Stimulated activated CD8-positive, alpha-beta memory T cell treated with anti-CD3 and anti-CD28 coated beads, Interleukin-7, amount 100 ng/mL, for 48 hours (primary cell): Measurements from ENCODE around the gene APBB2.

Source experiments
- DNase-seq, 2 donors: peaks; one replicate each; pipeline ENCODE4 v3.0.0-alpha.2; 2020; ENCODE audit warnings: low read depth in 1 of 2; ENCODE audit errors: extremely low read depth in 1 of 2

APBB2 gene

DNA sequence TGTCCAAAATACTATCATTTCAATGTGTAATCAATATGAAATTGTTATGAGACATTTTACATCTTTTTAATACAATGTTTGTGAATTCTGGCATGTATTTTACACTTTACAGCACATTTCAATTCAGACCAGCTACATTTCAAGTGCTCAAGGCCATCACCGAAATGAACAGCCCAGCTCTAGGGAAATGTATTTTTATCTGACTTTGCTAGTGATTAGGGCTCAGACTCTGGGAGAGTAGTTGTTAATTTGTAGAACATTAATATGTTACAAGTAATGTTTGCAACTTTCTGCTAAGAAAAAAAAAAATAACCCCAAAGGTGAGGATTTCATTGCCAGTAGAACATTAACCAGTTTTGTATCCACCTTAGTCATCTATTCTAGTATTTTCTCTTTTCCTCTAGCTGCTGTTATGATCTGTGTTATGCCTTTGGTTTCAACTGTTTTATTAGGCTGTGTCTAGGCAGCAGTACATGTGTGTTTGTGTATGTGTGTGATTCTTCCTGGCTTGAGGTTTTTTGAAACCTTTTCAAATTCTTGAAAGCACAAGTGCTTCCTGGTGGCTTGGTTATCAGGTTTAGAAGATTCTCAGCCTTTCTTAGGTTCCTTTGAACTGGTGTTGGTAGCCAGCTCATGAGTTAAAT, 338.7 kb downstream of the APBB2 start:
- DNase-seq: no peak

DNA sequence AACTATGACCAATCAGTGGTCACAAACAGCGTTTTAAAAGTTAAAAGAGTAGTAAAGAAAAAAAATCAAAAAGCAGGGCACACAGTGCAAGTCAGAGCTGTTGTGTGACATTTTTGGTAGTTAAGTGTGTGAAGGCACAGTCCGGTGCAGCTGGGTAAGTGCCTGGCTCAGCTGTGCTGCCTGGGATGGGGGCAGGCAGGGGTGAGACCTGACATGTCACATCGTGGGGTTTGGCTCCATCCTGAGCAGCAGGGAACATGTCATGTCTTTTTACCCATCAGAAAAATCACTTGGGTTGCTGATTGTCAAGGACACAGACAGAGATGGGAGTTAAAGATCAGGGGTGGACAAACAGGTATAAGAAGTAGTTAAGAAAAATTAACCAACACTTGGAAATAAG, 339.4 kb downstream of the APBB2 start:
- no peak for DNase-seq

DNA sequence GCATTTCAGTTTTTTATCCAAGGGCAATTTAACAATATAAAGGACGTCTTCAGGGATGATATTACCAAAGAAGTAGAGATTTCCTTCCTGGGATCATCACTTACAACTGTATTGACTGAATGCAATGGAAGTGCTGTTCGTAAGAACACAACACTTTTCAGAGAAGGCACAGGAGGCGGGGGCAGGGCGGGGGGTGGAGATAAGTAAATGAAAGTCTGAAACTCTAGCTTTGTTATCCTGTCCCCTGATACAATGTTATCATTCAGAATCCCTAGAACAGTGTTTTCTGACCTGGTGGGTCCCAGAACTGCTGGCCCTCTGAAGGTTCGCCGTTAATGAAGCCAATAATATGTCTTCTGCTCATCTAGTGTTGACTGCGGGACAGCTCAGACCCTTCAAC, 340.0 kb downstream of the APBB2 start:
- no peak for DNase-seq

DNA sequence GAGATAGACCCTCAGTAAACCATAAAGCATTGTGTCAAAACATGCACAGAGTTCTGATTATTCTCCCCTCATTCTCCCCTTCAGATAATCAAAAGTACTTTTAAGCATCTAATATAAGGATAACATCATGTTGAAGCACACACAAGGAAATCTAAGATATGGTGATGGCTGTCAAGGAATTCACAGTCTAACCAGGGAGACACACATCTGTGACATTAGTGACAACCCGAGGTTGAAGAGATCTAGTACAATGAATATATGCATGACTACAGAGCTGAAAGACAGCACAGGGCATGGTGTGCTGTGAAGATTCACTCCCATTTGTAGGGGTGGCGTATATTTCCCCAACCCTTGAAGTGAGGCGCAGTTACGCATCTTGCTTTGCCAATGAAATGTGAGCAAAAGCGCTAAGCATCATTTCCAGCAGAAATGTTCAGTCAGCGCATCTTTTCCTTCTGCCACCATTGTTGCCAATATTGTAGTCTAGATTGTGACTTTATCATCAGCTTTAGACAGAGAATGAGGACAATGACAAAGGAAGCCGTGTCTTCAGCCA, 342.6 kb downstream of the APBB2 start:
- no peak for DNase-seq

DNA sequence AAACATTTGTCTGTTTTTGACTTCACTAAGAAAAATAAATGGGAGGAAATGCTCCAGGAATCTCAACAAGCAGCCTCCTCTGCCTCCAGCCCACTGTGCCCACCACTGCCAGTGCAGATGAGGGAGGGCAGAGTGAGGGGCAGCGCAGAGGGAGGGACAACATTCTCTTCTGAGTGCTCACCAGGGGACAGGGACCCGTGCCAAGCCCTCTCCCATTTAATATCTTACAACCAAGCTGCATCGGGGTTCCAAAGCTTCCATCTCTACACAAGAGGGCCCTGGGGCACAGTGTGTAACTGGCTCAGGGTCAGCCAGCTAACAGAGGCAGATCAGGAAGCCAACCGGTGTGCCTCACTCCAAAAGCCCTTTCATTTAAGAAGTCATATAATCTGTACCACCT, 344.2 kb downstream of the APBB2 start:
- DNase-seq: no peak

DNA sequence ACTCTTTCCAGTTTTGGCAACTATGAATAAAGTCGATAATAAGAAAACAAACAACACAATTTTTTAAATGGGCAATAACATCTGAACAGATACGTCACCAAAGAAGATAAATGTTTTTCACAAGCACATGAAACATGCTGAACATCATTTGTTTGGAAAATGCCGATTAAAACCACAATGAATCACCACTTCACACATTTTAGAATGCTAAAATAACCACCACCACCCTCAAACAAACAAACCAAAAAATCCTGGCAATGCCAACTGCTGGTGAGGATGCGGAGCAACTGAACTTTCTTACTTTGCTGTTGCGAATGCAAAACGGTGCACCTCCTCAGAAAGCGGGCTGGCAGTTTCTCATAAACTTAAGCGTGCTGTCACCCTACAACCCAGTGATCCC, 348.6 kb downstream of the APBB2 start:
- DNase-seq: no peak

DNA sequence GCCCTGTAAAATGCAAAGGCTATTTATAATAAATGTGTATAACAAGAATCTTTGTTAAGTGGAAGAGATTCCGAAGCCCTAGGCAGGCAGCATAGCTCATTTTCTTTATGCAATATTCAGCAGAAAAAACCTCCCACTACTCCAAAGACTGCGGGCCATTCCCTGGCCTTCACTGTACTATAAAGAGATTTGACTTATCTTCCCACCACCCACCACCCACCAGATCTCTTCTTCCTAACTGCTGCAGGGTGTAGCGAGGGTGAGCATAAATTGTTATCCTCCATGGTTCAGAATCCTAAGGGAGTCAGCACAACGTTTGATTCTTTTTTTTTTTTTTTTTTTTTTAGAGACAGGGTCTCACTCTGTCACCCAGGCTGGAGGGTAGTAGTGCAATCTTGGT, 349.8 kb downstream of the APBB2 start:
- no peak for DNase-seq

DNA sequence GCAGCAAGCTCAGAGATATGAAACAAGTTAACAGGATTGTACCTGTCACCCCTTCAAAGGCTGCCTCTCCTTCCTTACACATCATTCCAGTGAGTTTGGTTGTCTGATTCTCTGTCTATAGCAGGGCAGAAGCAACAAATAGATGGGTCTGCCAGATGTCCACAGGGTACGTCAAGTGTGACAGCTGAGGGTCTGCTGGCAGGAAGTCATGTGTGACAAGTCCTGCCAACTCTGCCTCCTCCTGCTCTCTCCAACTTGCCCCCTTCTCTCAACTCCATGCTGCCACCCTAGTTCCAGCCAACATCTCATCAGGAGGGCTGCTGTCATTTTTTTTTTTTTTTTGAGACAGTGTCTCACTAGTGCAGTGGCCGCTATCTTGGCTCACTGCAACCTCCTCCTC, 355.4 kb downstream of the APBB2 start:
- DNase-seq: no peak

DNA sequence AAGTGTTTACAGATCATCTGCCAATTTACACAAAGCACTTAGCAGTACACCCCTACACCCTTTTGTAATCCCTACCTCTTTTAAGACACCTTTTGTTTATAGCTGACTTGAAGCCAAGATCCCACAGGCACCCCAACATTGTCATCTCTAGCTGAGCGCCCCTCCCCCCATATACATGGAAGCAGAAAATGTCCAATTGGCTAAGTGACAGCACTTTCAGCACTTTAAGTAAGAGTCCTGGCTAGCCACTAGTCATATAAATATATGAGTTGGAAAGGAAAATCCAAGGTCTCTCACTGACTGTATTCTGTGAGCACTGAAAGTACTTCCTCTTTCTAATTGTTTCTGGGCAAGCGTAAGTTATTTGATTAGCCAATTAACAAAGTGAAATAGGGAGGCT, 356.4 kb downstream of the APBB2 start:
- no peak for DNase-seq

DNA sequence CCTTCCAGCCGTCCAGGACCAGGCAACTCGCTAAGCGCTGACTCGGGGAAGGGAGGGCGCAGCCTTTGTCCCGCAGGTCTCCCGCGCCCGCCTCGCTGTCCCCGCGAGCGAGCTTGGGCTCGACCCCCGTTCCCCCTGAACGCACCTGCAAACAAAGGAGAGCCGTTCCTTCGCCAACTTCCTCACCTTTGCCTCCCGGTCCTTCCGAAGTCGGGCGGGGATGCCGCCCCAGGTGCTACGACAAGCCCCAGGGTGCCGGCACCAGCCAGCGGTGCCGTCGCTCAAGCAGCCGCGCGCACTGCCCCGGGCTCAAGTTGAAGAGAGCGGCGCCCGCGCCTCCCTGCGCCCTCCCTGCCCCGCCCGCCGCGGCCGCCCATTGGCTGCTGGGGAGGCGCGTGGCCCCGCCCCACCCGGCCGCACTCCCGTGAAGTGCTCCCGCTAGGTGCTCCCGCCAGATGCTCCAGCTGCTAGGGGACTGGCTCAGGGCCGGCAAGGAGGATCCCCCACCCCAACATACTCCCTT, 357.4 kb downstream of the APBB2 start:
- DNase-seq: peak; percentile 29 to 39

DNA sequence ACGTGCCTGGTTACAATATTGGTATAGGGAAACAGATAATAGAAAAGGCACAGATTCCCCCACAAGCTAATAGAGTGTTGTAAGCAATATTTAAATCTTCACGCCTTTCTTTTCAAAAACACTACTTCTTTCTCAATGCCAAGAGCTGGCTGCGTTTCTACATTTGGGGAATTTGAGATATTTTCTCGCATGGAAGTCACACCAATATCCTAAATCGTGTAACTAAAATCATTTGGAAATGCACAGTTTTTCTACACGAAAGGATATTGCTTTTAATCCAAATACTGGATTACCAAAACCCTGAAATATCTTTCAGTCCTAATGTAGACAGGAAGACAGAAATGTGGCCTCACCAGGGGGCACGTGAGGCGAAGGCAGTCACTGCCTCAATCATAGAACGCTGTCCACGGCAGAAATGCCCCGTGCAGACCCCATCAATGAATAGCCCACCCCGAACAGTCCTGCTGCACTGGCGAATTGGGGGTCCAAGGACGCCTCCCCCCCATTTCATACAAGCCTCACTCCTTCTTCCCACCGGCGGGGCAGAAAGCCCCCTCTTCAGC, 358.0 kb downstream of the APBB2 start:
- no peak for DNase-seq

DNA sequence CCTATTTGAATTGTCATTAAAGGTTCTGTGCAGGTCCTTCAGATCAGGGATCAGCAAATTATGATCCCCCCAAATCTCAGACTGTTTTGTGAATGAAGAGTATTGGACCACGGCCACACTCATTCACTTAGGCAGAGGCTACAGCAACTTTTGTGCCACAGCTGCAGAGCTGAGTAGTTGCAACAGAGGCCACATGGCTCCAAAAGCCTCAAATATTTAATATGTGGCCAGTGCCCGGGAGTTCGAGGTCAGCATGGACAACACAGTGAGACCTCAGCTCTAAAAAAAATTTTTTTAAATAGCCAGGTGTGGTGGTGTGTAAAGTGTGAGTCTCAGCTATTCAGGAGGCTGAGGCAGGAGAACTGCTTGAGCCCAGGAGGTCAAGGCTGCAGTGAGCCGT, 363.8 kb downstream of the APBB2 start:
- no peak for DNase-seq

DNA sequence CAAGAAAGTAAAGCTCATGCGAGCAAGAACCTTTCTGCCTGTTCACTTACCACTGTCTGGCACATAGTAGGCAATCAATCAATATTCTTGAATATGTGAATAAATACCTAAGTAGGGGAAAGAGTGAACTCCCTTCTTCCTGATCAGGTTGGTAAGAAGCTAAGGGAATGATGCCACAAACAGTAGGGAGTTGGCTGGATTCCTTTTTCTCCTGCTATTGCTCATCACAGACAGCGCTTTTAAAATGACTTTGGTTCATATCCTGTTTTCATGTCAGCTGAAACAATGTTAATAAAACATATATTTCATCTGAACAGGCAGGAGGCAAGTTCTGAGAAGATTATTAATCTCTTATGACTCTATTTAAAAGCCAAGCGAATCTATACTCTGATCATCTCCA, 365.4 kb downstream of the APBB2 start:
- DNase-seq: no peak

DNA sequence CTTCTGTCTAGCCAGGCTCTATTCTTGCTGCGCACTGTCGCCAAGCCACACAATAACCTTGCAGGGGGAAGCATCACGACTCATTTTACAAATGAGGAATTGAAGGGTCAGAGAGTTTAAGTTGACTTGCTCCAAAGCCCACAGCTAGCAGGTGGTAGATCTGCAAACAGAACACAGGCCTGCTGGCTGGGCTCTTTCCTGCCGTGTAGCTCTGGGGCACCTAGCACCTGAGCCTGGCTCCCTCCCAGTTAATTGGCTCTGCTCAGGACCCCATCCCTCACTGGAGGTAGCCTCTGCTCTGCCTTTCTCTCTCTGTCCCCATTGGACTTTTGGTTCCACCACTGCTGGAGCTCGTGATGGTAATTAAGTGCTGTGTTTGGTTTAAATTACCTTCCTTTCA, 366.1 kb downstream of the APBB2 start:
- DNase-seq: no peak

DNA sequence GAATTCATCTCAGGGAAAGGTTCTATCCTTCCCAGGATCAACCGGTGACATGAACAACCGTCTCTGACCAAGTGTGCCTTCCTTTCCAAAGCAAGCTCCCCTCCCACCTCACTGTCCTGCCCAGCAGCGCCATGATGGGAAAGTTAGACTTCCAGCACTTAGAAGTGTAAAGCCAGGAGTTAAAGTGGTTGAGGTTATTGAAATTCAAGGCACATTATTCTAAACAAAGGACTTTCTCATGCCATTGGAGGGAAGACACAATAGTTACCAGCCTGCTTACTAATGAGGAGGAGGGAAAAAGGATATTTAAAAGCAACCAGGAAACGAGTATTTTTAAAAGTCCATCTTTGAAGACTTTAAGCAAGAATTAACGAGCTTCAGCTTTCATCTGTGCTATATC, 367.8 kb downstream of the APBB2 start:
- no peak for DNase-seq

DNA sequence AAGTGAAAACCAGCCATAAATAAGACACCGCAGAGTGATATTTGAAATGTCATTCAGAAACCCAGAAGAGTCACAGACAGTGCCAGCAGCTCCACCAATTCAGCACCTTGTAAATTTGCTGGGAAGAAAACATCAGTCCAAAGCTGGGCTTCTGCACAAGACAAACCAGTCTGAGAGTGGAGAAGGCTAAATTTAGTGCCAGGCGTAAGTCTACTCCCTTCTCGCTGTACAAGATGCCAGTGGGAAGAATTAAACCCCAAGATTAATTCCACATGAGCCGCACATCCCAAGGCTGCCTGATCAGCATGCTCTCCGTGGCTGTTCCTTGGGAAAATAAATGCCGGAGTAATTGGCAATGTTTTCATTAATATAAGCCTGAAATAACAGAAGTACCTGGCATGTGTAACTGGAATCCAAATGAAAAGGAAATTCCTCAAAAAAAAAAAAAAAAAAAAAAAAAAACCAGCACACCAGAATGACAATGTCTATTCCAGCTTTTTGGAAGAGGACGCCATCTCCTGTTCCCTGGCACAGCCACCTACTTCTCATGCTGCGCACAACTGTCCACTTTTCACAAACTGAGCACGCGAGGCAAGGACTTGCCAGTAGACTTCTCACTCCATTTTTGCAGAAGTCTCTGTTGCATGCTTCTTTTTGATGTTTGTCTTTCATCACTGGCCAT, 369.0 kb downstream of the APBB2 start:
- DNase-seq: no peak

DNA sequence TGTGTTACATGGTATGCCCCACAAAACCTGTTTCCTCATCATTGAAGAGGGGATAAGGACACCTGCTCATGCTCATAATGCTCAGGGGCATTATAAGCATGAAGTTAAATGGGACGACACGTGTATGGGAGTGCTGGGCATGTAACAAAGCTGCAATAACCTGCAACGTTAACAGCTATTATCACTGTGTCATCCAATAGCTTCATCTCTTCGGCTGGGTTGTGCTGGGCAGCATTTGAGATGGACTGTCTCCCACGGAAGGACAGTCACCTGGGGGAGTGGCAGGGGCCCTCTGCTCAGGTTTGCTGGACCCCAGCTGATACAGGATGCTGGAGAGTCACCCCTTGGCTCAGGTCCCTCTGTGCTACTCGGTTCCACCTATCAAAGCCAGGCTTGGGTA, 370.1 kb downstream of the APBB2 start:
- DNase-seq: no peak

DNA sequence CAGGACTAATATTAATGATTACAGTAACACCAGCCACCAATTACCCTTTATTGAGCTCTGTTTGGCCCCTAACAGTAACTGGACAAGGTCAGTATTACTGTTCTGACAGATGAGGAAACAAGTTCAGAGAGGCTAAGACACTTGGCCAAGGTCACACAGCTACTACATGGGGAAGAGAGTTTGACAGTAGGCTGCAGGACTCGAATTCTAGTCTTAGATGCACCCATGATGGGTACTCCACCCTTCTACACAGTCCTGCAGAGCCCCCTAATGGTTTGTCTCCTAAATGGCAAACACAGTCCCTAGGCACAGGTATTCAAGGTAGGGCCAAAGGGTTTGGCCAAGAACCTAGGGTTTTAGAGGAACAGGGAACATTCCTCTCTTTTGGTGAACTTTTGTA, 370.6 kb downstream of the APBB2 start:
- DNase-seq: no peak

DNA sequence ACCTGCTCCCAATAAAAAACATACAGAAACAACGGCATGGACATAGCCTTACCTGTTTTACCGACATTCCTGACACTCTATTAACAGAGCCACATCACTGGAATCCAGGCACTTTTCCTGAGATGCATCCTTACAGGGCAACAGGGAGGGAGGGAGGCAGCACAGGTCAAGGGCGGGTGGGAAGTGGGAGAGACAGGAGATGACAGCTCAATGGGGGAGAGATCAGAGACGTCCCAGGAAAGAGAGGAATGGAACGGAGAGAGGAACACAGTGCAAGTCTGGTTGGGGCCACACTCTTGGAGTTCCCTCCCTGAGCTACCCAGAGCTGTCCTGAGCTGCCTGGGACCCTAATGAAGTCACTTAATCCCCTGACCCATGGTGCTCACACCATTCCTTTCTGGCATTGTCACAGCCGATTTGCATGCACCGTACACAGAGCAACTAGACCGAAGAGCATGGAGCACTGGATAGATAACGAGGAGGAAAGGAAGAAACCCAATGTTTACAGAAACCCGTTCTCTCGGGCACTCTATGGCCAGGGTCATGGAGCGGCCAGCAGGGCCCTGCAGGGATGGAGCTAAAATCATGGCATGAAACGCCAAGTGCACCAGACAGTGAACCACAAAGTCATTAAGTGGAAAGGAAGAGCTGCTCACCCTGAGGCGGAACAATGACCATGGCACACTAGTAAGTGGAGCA, 371.5 kb downstream of the APBB2 start:
- no peak for DNase-seq

DNA sequence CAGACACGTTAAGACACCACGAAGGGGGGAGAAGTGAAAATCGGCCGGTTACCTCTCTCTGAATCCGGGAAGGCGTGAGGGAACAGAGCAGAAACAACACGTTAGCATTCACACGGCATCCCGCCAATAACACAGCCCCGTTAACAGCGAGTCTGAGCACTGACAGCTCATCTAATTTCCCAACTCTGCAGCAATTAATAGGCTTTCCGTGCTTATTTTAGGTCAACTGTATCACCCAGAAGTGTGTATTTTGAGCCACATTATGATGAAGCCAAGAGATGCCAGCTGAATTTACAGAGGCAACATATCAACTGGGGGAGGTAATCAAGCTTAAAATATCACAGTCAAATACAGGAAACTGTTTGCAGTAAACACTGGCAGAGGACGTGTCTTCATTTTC, 372.0 kb downstream of the APBB2 start:
- DNase-seq: no peak

DNA sequence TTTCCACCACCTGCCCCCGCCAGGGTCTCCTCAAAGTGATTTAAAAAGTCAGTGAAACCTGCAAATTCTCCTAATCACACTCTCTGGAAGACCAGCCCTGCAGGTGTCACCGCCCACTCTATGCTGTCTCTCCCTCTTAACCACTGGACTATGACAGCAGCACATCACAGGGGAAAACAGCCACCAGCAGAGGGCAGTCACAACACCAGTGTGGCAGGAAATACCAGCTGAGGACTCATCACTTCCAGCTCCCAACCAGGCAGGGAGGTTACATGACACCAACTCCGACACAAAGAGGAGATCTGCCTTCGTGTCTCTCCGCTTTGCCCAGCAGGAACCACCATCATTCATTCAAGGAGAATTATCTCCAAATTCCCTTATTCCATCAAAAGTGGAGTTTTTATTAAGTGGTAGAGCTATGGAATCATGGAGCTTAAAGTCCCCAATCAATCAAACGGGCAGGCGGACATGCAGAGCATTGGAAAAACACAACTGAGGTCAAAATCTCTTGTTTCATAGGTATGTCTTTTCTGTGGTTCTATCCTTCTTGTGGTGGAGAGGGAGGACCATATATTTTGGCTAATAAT, 373.3 kb downstream of the APBB2 start:
- peak; percentile 56 to 81 for DNase-seq
